SKM-1 treated with dmso at 0.1 percent for 144 hours (cell line): ENCODE measurements around the gene EIF2D.
"Not testable (repeated sequence)": the region's sequence is repeated elsewhere in the genome, so short reads cannot be mapped to it uniquely, and the experiment has no call there.

Experiments
- DNase-seq: peaks from one replicate; lab custom pipeline; 2025; ENCODE audit not compliant: unreplicated experiment; lab: John Stamatoyannopoulos, UW

EIF2D gene

GRCh38 chr1:206635080-206635977 is 23.1 kb upstream of the EIF2D start, which contains the start of gene DYRK3:
TSS of gene DYRK3 (plus strand) at chr1:206635536. CDS start at chr1:206635704, 168 bp downstream.
- peak; percentile 96 for DNase-seq

GRCh38 chr1:206634365-206635079 is 22.3 kb upstream of the EIF2D start:
- DNase-seq: peak; percentile 85

GRCh38 chr1:206633708-206634121 is 21.4 kb upstream of the EIF2D start:
- no peak for DNase-seq

- peak; percentile 74 for DNase-seq
Observed at GRCh38 chr1:206631085-206631509, 18.8 kb upstream of the EIF2D start.

- DNase-seq: no peak
Observed at GRCh38 chr1:206628916-206629315, 16.7 kb upstream of the EIF2D start.

- not testable (repeated sequence) for DNase-seq
Observed at GRCh38 chr1:206626396-206626795, 14.1 kb upstream of the EIF2D start.

GRCh38 chr1:206609229-206609991 is 2.9 kb downstream of the EIF2D start:
- no peak for DNase-seq

- DNase-seq: peak; percentile 35
Observed at GRCh38 chr1:206608108-206608698, 4.1 kb downstream of the EIF2D start.

- peak; percentile 65 for DNase-seq
Observed at GRCh38 chr1:206606867-206607266, 5.4 kb downstream of the EIF2D start.

- DNase-seq: no peak
Observed at GRCh38 chr1:206604861-206605260, 7.4 kb downstream of the EIF2D start.

GRCh38 chr1:206600527-206600926 is 11.7 kb downstream of the EIF2D start:
- DNase-seq: no peak

GRCh38 chr1:206596319-206596666 is 16.0 kb downstream of the EIF2D start:
- no peak for DNase-seq

GRCh38 chr1:206595581-206596318 is 16.5 kb downstream of the EIF2D start:
- no peak for DNase-seq

- no peak for DNase-seq
Observed at GRCh38 chr1:206593351-206593925, 18.8 kb downstream of the EIF2D start.

GRCh38 chr1:206591696-206592095 is 20.6 kb downstream of the EIF2D start:
- no peak for DNase-seq

- no peak for DNase-seq
Observed at GRCh38 chr1:206591226-206591625, 21.0 kb downstream of the EIF2D start.

GRCh38 chr1:206590025-206590758 is 22.1 kb downstream of the EIF2D start:
- DNase-seq: peak; percentile 14

- no peak for DNase-seq
Observed at GRCh38 chr1:206589206-206589605, 23.1 kb downstream of the EIF2D start.

- DNase-seq: no peak
Observed at GRCh38 chr1:206588492-206588891, 23.8 kb downstream of the EIF2D start.
